ENCODE measurements around the gene HFE. TPM values are rescaled to one million over a fixed set of nuclear protein-coding genes. Genes with fewer than 3 reads are reported as not detected.

The HFE gene
- total and polyA plus RNA-seq, 2 of the 13 experiments (the other 11 are each of a cell fraction or from before 2014, with no cell fraction given) = 3.7 to 6.3 TPM

GRCh38 chr6:26123675-26123946 is 36.4 kb downstream of the HFE start (continued):
- TF ChIP-seq ZNF546 (CRISPR knock-in tag; conservative IDR thresholded peaks at IDR 0.05) (no peak; the same call in 1 of the 2 replicates), EED (CRISPR knock-in tag; IDR thresholded peaks at IDR 0.05) (0 out of 2 replicates have a peak, but pooled peaks have one; percentile 59), SALL1 (CRISPR knock-in tag; IDR thresholded peaks at IDR 0.05) (no peak), KMT2B (CRISPR knock-in tag; IDR thresholded peaks at IDR 0.05) (0 out of 2 replicates have a peak, but pooled peaks have one; percentile 5), ARID3A (IDR thresholded peaks at IDR 0.05; ENCODE audit: low read depth, low read length) (no peak), MZF1 (CRISPR knock-in tag; IDR thresholded peaks at IDR 0.05; ENCODE audit: borderline replicate concordance) (peak; percentile 88; the same call in 1 of the 2 replicates), SSRP1 (CRISPR knock-in tag; IDR thresholded peaks at IDR 0.05) (no peak; the same call in 1 of the 2 replicates), CENPT (CRISPR knock-in tag; IDR thresholded peaks at IDR 0.05; ENCODE audit: low read depth) (peak; percentile 90), TBP (CRISPR knock-in tag; IDR thresholded peaks at IDR 0.05) (peak; percentile 97), STAT5B (CRISPR knock-in tag; IDR thresholded peaks at IDR 0.05) (peak; percentile 91; the same call in 1 of the 2 replicates), GZF1 (CRISPR knock-in tag; IDR thresholded peaks at IDR 0.05) (peak; percentile 23; the same call in 1 of the 2 replicates), RNF219 (CRISPR knock-in tag; IDR thresholded peaks at IDR 0.05) (peak; percentile 91; the same call in 1 of the 2 replicates), HOMEZ (CRISPR knock-in tag; IDR thresholded peaks at IDR 0.05; ENCODE audit: low read depth) (no peak), FOSL2 (CRISPR knock-in tag; IDR thresholded peaks at IDR 0.05) (peak; percentile 16; the same call in 1 of the 2 replicates), MED8 (CRISPR knock-in tag; IDR thresholded peaks at IDR 0.05; ENCODE audit: insufficient replicate concordance) (peak; percentile 96), ZNF687 (CRISPR knock-in tag; IDR thresholded peaks at IDR 0.05) (no peak; the same call in 1 of the 2 replicates), SNAI1 (CRISPR knock-in tag; IDR thresholded peaks at IDR 0.05; ENCODE audit: borderline replicate concordance) (0 out of 2 replicates have a peak, but pooled peaks have one; percentile 40), ZFP62 (CRISPR knock-in tag; IDR thresholded peaks at IDR 0.05) (peak; percentile 67; the same call in 1 of the 2 replicates), KDM2A (CRISPR knock-in tag; IDR thresholded peaks at IDR 0.05; ENCODE audit: borderline replicate concordance, low read depth) (no peak), ZSCAN31 (CRISPR knock-in tag; IDR thresholded peaks at IDR 0.05; ENCODE audit: low read depth) (peak; percentile 57; the same call in 1 of the 2 replicates)
